Measurements from ENCODE around the gene CASKIN2. TPM values are rescaled to one million over a fixed set of nuclear protein-coding genes. Genes with fewer than 3 reads are reported as not detected.

CASKIN2 gene
- polyA plus RNA-seq, 3 donors, result 0.33 TPM; not detected in 2

GRCh38 chr17:75508931-75509361 is 6.4 kb downstream of the CASKIN2 start:
- H3K27me3 Mint-ChIP-seq (ENCODE audit: low read depth in 3 of 3), result peaks cover 0 to 7% (median 5%) of the 10 kb centered on the region in 3 donors
- no peak overlapping the region for H3K27ac Mint-ChIP-seq
- intact Hi-C loops (cut with micrococcal nuclease), result loop anchor here in 1 of 2 donors (10.0 kb wide), 1 partner anchor 84 kb away; no protein-coding TSS in a partner anchor
- no peak overlapping the region for H3K4me3 Mint-ChIP-seq
- Histone ChIP-seq H3K4me2 (replicated peaks; ENCODE audit: extremely low read depth, low read length, poor library complexity, severe bottlenecking) (no peak overlapping the region), H3K27me3 (ENCODE audit: control insufficient read depth in 2 of 2, insufficient read depth in 2 of 2, low read length in 2 of 2) (peaks cover 0 to 3% of the 10 kb centered on the region in 2 donors), H3K27ac (ENCODE audit: low read depth in 1 of 2, low read length in 2 of 2) (no peak overlapping the region), H3K9ac (ENCODE audit: insufficient read depth, low read length, poor library complexity, severe bottlenecking) (no peak overlapping the region), H2AFZ (ENCODE audit: insufficient read depth, low read depth, low read length, poor library complexity, severe bottlenecking) (no peak overlapping the region), H3K79me2 (ENCODE audit: insufficient read depth, low read length) (no peaks in the 10 kb centered on the region), H3K4me3 (replicated peaks in 1 of 3; ENCODE audit: low read depth in 2 of 3, low read length in 3 of 3) (no peak overlapping the region), H4K20me1 (ENCODE audit: insufficient read depth, low read length) (no peaks in the 10 kb centered on the region), H3K4me1 (ENCODE audit: control insufficient read depth in 1 of 2, insufficient read depth in 2 of 2, low read length in 2 of 2) (no peaks in the 10 kb centered on the region), H3K9me3 (replicated peaks in 1 of 2; ENCODE audit: control insufficient read depth in 1 of 2, insufficient read depth in 1 of 2, low read length in 2 of 2) (no peaks in the 10 kb centered on the region), H3K36me3 (replicated peaks in 1 of 2; ENCODE audit: control insufficient read depth in 1 of 2, insufficient read depth in 2 of 2, low read length in 2 of 2) (no peaks in the 10 kb centered on the region)
- H3K9me3 Mint-ChIP-seq, result peaks cover 0 to 3% (median 0%) of the 10 kb centered on the region in 7 donors
- DNase-seq, result no peak
- TF ChIP-seq CTCF (IDR thresholded peaks at IDR 0.05), result no peak
- H3K4me1 Mint-ChIP-seq, result no peaks in the 10 kb centered on the region
- no peaks in the 10 kb centered on the region for H3K36me3 Mint-ChIP-seq
- 88% methylated on average over 3 of the region's 5 CpGs for WGBS (ENCODE audit: insufficient coverage)

- no peaks in the 10 kb centered on the region for H3K4me1 ChIP-seq (ENCODE audit: control insufficient read depth in 1 of 2, insufficient read depth in 2 of 2, low read length in 2 of 2)
- H3K27ac ChIP-seq (ENCODE audit: low read depth in 1 of 2, low read length in 2 of 2), result no peak overlapping the region
- TF ChIP-seq CTCF (IDR thresholded peaks at IDR 0.05), result no peak
- Mint-ChIP-seq H3K27ac (no peak overlapping the region), H3K27me3 (ENCODE audit: low read depth in 3 of 3) (peaks cover 0 to 3% (median 2%) of the 10 kb centered on the region in 3 donors), H3K36me3 (no peaks in the 10 kb centered on the region), H3K4me3 (no peak overlapping the region), H3K4me1 (no peaks in the 10 kb centered on the region), H3K9me3 (no peaks in the 10 kb centered on the region)
- no peaks in the 10 kb centered on the region for H3K9me3 ChIP-seq (replicated peaks in 1 of 2; ENCODE audit: control insufficient read depth in 1 of 2, insufficient read depth in 1 of 2, low read length in 2 of 2)
- no peak for DNase-seq
- H3K9ac ChIP-seq (ENCODE audit: insufficient read depth, low read length, poor library complexity, severe bottlenecking), result no peak overlapping the region
- H4K20me1 ChIP-seq (ENCODE audit: insufficient read depth, low read length), result no peaks in the 10 kb centered on the region
- H3K79me2 ChIP-seq (ENCODE audit: insufficient read depth, low read length), result no peaks in the 10 kb centered on the region
- intact Hi-C loops (cut with micrococcal nuclease), result loop anchor here in 1 of 2 donors (10.0 kb wide), 1 partner anchor 83 kb away; no protein-coding TSS in a partner anchor
- WGBS (ENCODE audit: insufficient coverage), result 90% methylated on average over 18 of the region's 27 CpGs
- H3K4me2 ChIP-seq (replicated peaks; ENCODE audit: extremely low read depth, low read length, poor library complexity, severe bottlenecking), result no peak overlapping the region
- no peaks in the 10 kb centered on the region for H3K27me3 ChIP-seq (ENCODE audit: control insufficient read depth in 2 of 2, insufficient read depth in 2 of 2, low read length in 2 of 2)
- H2AFZ ChIP-seq (ENCODE audit: insufficient read depth, low read depth, low read length, poor library complexity, severe bottlenecking), result no peak overlapping the region
- H3K36me3 ChIP-seq (replicated peaks in 1 of 2; ENCODE audit: control insufficient read depth in 1 of 2, insufficient read depth in 2 of 2, low read length in 2 of 2), result no peaks in the 10 kb centered on the region
- H3K4me3 ChIP-seq (replicated peaks in 1 of 3; ENCODE audit: low read depth in 2 of 3, low read length in 3 of 3), result no peak overlapping the region
These were observed 7.3 kb downstream of the CASKIN2 start for GRCh38 chr17:75507733-75508719.

Data from CD14-positive monocyte (primary cell).